ENCODE measurements around the gene RPA1.

RPA1 gene

DNA sequence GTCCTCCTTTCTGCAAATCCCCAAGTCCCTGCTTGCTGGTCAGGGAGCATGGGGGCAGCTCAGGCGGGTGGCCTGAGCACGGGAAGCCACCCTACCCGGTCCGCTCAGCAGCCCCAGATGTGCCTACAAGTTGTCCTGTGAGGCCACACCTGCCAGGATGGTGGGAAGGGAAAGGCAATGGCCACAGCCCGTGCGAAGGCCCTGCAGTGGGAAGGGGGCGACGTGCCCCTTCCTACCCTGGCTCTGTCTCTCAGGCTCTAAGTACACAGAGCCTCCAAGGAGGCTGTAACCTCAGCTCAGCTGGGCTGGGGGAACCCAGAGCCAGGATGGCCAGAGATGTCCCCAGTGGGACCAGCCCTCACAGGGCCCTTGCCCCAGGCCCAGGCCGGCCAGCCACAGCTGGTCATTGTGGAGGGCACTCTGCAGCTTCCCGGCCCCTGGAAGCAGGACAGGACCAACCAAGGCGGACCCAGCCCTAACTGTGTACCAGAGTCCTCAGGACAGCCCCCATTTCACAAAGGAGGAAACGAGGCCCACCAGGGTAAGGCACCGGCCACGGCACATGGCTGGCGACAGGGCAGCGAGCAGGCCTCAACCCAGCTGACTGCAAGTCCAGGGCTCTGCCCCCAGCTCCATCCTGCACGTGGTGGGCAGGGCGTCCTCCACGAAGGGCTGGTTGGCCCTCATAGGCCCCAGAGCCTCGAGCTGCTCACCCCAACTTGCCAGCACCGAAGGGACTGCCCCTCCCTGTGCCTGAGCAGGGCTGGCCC lies 113.0 kb downstream of the RPA1 start:
- DNase-seq (ENCODE audit: low spot score) = no peak

DNA sequence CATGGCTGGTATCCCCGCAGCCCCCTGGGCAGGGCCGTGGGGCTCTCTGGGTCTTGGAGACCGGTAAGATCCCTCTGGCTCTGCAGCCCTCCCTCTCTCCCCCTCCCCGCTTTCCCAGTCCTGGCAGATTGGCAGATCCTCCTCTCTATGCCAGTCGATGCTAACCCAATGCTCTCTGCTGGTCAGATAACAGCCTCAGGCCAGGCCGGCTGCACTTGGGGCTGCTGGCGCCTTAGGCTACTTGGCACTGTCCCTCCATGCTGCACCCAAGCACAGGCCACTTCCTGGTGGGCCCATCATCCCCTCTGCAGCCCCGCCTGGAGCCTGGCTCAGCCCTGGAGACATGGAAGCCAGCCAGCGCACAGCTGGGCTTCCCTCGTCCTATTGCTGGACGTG lies 113.6 kb downstream of the RPA1 start:
- DNase-seq (ENCODE audit: low spot score) = no peak

DNA sequence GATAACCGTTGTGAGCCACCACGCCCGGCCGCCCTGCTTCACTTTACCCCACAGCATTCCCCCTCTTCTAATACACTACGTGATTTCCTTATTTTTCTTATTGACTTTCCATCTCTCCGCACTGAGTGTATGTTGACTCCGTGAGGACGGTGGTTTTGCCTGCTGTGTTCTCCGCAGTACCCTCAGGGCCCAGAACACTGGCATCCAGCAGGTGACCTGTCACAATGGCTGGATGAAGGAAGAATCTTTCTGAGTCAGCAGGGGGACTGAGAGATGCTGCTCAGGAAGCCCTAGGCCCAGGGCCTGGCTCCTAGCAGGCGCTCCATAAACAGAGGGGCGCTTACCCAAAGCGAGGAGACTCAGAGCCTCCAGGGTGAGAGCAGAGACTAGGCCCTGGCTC lies 115.8 kb downstream of the RPA1 start:
- DNase-seq (ENCODE audit: low spot score) = no peak

DNA sequence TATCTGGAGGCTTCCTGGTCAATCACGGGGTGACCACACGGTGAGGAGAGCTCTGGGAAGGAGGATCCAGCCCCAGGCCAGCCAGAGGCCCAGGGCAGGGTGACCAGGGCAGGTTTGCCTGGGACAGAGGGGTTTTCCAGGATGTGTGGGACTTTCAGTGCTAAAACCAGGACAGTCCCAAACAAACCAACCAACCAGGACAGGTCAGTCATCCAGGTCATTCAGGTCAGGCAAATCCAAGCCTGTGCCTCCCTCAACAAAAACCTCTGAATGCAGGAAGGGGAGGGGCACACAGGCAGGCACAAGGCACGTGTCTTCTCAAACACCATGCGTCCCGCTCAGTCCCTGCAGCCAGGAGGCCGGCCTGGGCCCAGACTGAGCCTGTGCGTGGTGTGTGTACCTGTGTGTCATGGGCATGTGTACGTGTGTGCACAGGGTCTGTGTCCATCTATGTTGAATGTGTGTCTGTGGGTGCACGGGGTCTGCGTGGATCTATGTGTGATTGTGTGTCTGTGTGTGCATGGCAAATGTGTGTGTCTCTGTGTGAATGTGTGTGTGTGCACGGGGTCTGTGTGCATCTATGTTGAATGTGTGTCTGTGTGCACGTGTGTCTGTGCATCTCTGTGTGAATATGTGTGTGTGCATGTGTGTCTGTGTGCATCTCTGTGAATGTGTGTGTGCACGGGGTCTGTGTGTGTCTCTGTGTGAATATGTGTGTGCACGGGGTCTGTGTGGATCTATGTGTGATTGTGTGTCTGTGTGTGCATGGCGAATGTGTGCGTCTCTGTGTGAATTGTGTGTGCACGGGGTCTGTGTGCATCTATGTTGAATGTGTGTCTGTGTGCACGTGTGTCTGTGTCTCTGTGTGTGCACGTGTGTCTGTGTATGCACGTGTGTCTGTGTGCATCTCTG lies 116.5 kb downstream of the RPA1 start:
- DNase-seq (ENCODE audit: low spot score) = no peak

DNA sequence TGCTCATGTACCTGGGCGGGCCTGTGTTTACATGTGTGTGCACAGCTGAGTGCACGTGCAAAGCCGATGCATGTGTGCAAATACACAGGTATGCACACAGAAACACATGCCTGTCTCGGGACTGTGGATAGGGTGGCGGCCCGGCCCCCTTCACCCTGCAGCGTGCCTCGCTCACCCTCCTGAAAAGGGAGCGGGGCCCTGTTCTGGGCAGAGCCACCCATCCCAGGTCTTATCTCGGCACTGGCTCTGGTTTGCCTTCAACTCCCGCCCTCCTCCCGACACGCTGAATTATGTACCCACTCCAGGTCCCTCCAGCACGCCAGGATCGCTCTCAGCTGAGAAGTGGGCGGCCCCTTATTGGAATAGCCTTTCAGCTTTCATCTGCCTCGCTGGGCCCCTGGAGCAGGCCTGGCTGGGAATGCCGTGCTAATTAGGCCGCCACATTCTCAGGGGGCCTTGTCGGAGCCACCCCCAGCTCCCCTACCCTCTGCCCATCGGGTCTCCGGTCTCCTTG lies 117.5 kb downstream of the RPA1 start:
- no peak for DNase-seq (ENCODE audit: low spot score)

DNA sequence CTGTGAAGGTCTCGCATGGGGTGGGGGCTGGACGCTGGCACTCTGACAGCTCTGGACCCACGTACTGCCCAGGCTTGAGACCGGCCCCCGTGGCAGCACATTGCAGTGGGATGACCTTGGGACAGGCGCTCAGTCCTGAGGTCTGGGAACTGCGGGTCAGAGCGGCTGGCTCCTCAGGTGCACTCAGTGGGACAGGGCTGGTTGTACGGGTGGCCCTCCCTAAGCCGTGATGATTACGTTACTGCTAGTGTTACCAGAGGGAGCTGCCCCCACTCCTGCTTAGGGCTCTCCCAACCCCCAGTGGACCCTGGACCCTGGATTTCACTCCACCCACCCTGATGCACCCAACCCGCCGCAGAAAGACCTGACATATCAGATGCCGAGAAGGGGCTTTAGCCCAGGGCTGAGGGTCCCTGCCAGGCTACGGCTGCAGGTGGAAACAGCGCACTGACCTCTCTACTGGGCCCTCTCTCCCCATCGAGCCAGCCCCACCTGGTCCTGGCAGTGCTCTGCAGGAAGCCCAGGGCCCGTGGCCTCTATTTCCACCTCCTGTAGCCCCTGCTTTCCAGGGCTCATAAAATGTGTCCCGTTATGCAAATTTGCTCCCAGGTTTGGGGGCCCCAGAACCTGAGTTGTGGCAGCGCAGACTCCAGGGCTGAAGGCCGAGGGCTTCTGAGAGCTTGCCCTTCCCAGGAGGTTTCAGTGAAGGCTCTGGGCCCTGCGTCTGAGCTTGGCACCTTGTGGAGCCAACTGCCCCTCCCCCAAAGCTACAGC lies 118.1 kb downstream of the RPA1 start:
- DNase-seq (ENCODE audit: low spot score) = no peak

DNA sequence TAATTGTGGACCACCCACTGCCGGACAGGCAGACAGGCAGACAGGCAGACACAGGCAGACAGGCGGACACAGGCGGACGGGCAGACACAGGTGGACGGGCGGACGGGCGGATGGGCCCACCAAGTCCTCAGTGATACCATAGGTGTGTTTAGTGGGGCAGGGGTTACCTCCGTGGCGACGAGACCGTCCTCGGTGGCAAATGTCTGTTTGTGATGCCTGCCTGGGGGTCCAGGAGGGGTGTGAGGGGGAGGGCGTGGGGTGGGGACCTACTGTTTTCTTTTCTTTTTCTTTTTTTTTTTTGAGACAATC lies 118.7 kb downstream of the RPA1 start:
- DNase-seq (ENCODE audit: low spot score) = no peak

All from globus pallidus (tissue), 1 donor.